Naive B cell (primary cell): ENCODE data around the gene INO80E. TPM values are rescaled to one million over a fixed set of nuclear protein-coding genes. Genes with fewer than 3 reads are reported as not detected.

Experiments used
- ATAC-seq, 2 donors: fragments of 150-1000 bp; cut with Tn5 transposase; 2 replicates each; pipeline ENCODE4 v1.10.0; 2021; ENCODE audit warnings: low read depth in 2 of 2, mild to moderate bottlenecking in 2 of 2, moderate library complexity in 2 of 2
- DNase-seq: peaks from one replicate; pipeline ENCODE4 v3.0.0; 2022
- H3K27ac Mint-ChIP-seq, 6 donors: one replicate each; pipeline ENCODE4 v1.8.0; 2020 to 2022; ENCODE audit warnings: mild to moderate bottlenecking in 6 of 6, mixed read lengths in 6 of 6, moderate library complexity in 5 of 6, inconsistent platforms in 2 of 6
- H3K27me3 Mint-ChIP-seq, 3 donors: one replicate each; pipeline ENCODE4 v1.8.0; 2021 to 2022; ENCODE audit warnings: mixed read lengths in 3 of 3, mild to moderate bottlenecking in 1 of 3
- H3K36me3 Mint-ChIP-seq, 2 donors: one replicate each; pipeline ENCODE4 v1.8.0; 2020 to 2022; ENCODE audit warnings: mixed read lengths in 2 of 2, inconsistent platforms in 1 of 2, mild to moderate bottlenecking in 1 of 2
- H3K4me1 Mint-ChIP-seq, 3 donors: one replicate each; pipeline ENCODE4 v1.8.0; 2020 to 2022; ENCODE audit warnings: mixed read lengths in 3 of 3, inconsistent platforms in 1 of 3, mild to moderate bottlenecking in 1 of 3, moderate library complexity in 1 of 3
- H3K4me3 Mint-ChIP-seq, 8 donors: one replicate each; pipeline ENCODE4 v1.8.0; 2020 to 2022; ENCODE audit warnings: mild to moderate bottlenecking in 8 of 8, mixed read lengths in 8 of 8, moderate library complexity in 8 of 8, inconsistent platforms in 2 of 8
- H3K9me3 Mint-ChIP-seq, 7 donors: one replicate each; pipeline ENCODE4 v1.8.0; 2020 to 2022; ENCODE audit warnings: mixed read lengths in 7 of 7, mild to moderate bottlenecking in 5 of 7, inconsistent platforms in 2 of 7, moderate library complexity in 1 of 7
- polyA plus RNA-seq, 6 donors: library from polyadenylated mRNA; unstranded; fragments of 300-500 nt; fragmentation: Illumina TruSeq; gene quantifications; one replicate each; pipeline ENCODE4 v1.2.3, GENCODE V29; 2021; ENCODE audit warnings: low read depth in 6 of 6

Gene INO80E
- polyA plus RNA-seq, 6 donors from 2014 or later, result 2.1 to 8.7 (median 6.9) TPM

- Mint-ChIP-seq H3K9me3 (no peaks in the 10 kb centered on the region), H3K27me3 (peaks cover 0 to 9% (median 3%) of the 10 kb centered on the region in 3 donors), H3K36me3 (no peaks in the 10 kb centered on the region), H3K4me1 (peaks cover 10 to 19% (median 15%) of the 10 kb centered on the region in 3 donors), H3K4me3 (no peak overlapping the region), H3K27ac (no peak overlapping the region)
- ATAC-seq (no peak), DNase-seq (no peak)
Measured at GRCh38 chr16:30049871-30050270, 53.8 kb downstream of the INO80E start.

- Mint-ChIP-seq H3K4me3 (peak overlapping the region in 7 of 8 donors; percentile 9 to 79 (median 61)), H3K9me3 (no peaks in the 10 kb centered on the region), H3K27ac (peak overlapping the region in 3 of 6 donors; percentile 22 to 82 (median 50)), H3K36me3 (no peaks in the 10 kb centered on the region), H3K4me1 (peaks cover 10 to 23% (median 10%) of the 10 kb centered on the region in 3 donors), H3K27me3 (no peaks in the 10 kb centered on the region)
- DNase-seq (no peak), ATAC-seq (no peak)
Measured at GRCh38 chr16:30051518-30051917, 55.5 kb downstream of the INO80E start.

- Mint-ChIP-seq H3K27ac (peak overlapping the region in 5 of 6 donors; percentile 42 to 90 (median 83)), H3K4me3 (peak overlapping the region; percentile 85 to 94 (median 89))
Measured at GRCh38 chr16:30052671-30053372, 56.8 kb downstream of the INO80E start.

GRCh38 chr16:30053376-30054015 is 57.5 kb downstream of the INO80E start:
- H3K4me3 Mint-ChIP-seq, result peak overlapping the region; percentile 68 to 93 (median 88)
- no peak for DNase-seq
- peaks cover 10 to 23% (median 10%) of the 10 kb centered on the region in 3 donors for H3K4me1 Mint-ChIP-seq
- H3K27me3 Mint-ChIP-seq, result no peaks in the 10 kb centered on the region
- peak; percentile 14 to 17 for ATAC-seq
- peak overlapping the region in 4 of 6 donors; percentile 57 to 91 (median 79) for H3K27ac Mint-ChIP-seq
- no peaks in the 10 kb centered on the region for H3K36me3 Mint-ChIP-seq
- H3K9me3 Mint-ChIP-seq, result no peaks in the 10 kb centered on the region

More at GRCh38 chr16:30052671-30053372, 56.8 kb downstream of the INO80E start:
- H3K36me3 Mint-ChIP-seq, result no peaks in the 10 kb centered on the region
- peaks cover 10 to 23% (median 10%) of the 10 kb centered on the region in 3 donors for H3K4me1 Mint-ChIP-seq
- ATAC-seq (peak; percentile 76 to 88), DNase-seq (peak; percentile 81)
- no peaks in the 10 kb centered on the region for H3K27me3 Mint-ChIP-seq
- H3K9me3 Mint-ChIP-seq, result no peaks in the 10 kb centered on the region

GRCh38 chr16:30054451-30054850 is 58.4 kb downstream of the INO80E start:
- Mint-ChIP-seq H3K9me3 (no peaks in the 10 kb centered on the region), H3K27ac (peak overlapping the region in 2 of 6 donors; percentile 49 to 76), H3K36me3 (no peaks in the 10 kb centered on the region), H3K4me3 (peak overlapping the region in 7 of 8 donors; percentile 51 to 93 (median 68)), H3K4me1 (peaks cover 10 to 23% (median 10%) of the 10 kb centered on the region in 3 donors), H3K27me3 (no peaks in the 10 kb centered on the region)
- no peak for DNase-seq
- ATAC-seq, result no peak

- H3K36me3 Mint-ChIP-seq, result no peaks in the 10 kb centered on the region
- no peak for DNase-seq
- H3K27me3 Mint-ChIP-seq, result no peaks in the 10 kb centered on the region
- peak; percentile 31 to 50 for ATAC-seq
- H3K9me3 Mint-ChIP-seq, result no peaks in the 10 kb centered on the region
- H3K4me1 Mint-ChIP-seq, result peaks cover 10 to 23% (median 10%) of the 10 kb centered on the region in 3 donors
- H3K4me3 Mint-ChIP-seq, result peak overlapping the region in 5 of 8 donors; percentile 15 to 77 (median 52)
- H3K27ac Mint-ChIP-seq, result peak overlapping the region in 1 of 6 donors; percentile 32
Measured at GRCh38 chr16:30054959-30055553, 59.0 kb downstream of the INO80E start.

Other genes starting within 250 kb of the INO80E start
- gene ZG16, start 218.0 kb upstream of the INO80E start, polyA plus RNA-seq, result under 1 TPM in 1 of 6 donors, not detected in 5; 0.13 TPM
- gene KIF22, start 205.5 kb upstream of the INO80E start, polyA plus RNA-seq, result 10 to 100 TPM; 24.0 to 29.6 (median 26.3) TPM
- 10 to 100 TPM; 16.1 to 30.6 (median 23.2) TPM for gene MAZ, start 189.7 kb upstream of the INO80E start, polyA plus RNA-seq
- under 1 TPM in 2 of 6 donors, not detected in 4; 0.10 to 0.97 TPM for gene PRRT2, start 184.0 kb upstream of the INO80E start, polyA plus RNA-seq
- gene PAGR1, start 180.1 kb upstream of the INO80E start, polyA plus RNA-seq, result 10 to 100 TPM; 35.5 to 51.5 (median 46.9) TPM
- gene MVP, start 175.8 kb upstream of the INO80E start, polyA plus RNA-seq, result 10 to 100 TPM; 39.7 to 61.4 (median 43.9) TPM
- 10 to 100 TPM; 58.1 to 79.1 (median 66.3) TPM for gene CDIPT, start 133.0 kb upstream of the INO80E start, polyA plus RNA-seq
- gene SEZ6L2, start 96.7 kb upstream of the INO80E start, polyA plus RNA-seq, result not detected
- not detected for gene ASPHD1, start 95.8 kb upstream of the INO80E start, polyA plus RNA-seq
- 10 to 100 TPM in 3 of 6 donors, 1 to 10 TPM in 3; 7.4 to 19.0 (median 10.4) TPM for gene KCTD13, start 70.0 kb upstream of the INO80E start, polyA plus RNA-seq
- 100 to 1,000 TPM; 181 to 222 (median 186) TPM for gene TMEM219, start 34.2 kb upstream of the INO80E start, polyA plus RNA-seq
- 1 to 10 TPM; 2.3 to 8.5 (median 3.4) TPM for gene TAOK2, start 22.4 kb upstream of the INO80E start, polyA plus RNA-seq
- gene HIRIP3, start 624 bp upstream of the INO80E start, polyA plus RNA-seq, result 10 to 100 TPM; 10.7 to 21.8 (median 13.3) TPM
- not detected for gene DOC2A, start 14.8 kb downstream of the INO80E start, polyA plus RNA-seq
- gene C16orf92, start 27.0 kb downstream of the INO80E start, polyA plus RNA-seq, result not detected
- not detected for gene TLCD3B, start 35.0 kb downstream of the INO80E start, polyA plus RNA-seq
- 100 to 1,000 TPM; 627 to 911 (median 721) TPM for gene ALDOA, start 69.5 kb downstream of the INO80E start, polyA plus RNA-seq
- 100 to 1,000 TPM; 180 to 273 (median 206) TPM for gene PPP4C, start 79.8 kb downstream of the INO80E start, polyA plus RNA-seq
- gene TBX6, start 95.7 kb downstream of the INO80E start, polyA plus RNA-seq, result under 1 TPM; 0.18 to 0.64 (median 0.41) TPM
- gene YPEL3, start 100.0 kb downstream of the INO80E start, polyA plus RNA-seq, result 100 to 1,000 TPM; 214 to 383 (median 284) TPM
- gene GDPD3, start 117.3 kb downstream of the INO80E start, polyA plus RNA-seq, result under 1 TPM in 1 of 6 donors, not detected in 5; 0.31 TPM
- 1 to 10 TPM; 5.5 to 9.2 (median 8.4) TPM for gene MAPK3, start 127.0 kb downstream of the INO80E start, polyA plus RNA-seq
- gene CORO1A, start 187.4 kb downstream of the INO80E start, polyA plus RNA-seq, result 1,000 to 10,000 TPM in 5 of 6 donors, 100 to 1,000 TPM in 1; 945 to 1,368 (median 1,199) TPM
- 100 to 1,000 TPM; 121 to 238 (median 189) TPM for gene BOLA2B, start 197.4 kb downstream of the INO80E start, polyA plus RNA-seq
- gene SLX1A, start 197.6 kb downstream of the INO80E start, polyA plus RNA-seq, result 10 to 100 TPM; 52.4 to 71.2 (median 65.2) TPM
- 1 to 10 TPM in 3 of 6 donors, under 1 TPM in 1, not detected in 2; 0.69 to 6.5 (median 2.5) TPM for gene SULT1A3, start 203.0 kb downstream of the INO80E start, polyA plus RNA-seq